HG02981 (cell line): ENCODE results near the gene RAPGEF4.

ENCODE experiments used
- ATAC-seq: cut with Tn5 transposase; IDR thresholded peaks from one replicate; pipeline ENCODE4 v1.9.1; 2021; ENCODE audit warnings: mild to moderate bottlenecking, moderate library complexity; ENCODE audit not compliant: unreplicated experiment

Gene RAPGEF4

DNA sequence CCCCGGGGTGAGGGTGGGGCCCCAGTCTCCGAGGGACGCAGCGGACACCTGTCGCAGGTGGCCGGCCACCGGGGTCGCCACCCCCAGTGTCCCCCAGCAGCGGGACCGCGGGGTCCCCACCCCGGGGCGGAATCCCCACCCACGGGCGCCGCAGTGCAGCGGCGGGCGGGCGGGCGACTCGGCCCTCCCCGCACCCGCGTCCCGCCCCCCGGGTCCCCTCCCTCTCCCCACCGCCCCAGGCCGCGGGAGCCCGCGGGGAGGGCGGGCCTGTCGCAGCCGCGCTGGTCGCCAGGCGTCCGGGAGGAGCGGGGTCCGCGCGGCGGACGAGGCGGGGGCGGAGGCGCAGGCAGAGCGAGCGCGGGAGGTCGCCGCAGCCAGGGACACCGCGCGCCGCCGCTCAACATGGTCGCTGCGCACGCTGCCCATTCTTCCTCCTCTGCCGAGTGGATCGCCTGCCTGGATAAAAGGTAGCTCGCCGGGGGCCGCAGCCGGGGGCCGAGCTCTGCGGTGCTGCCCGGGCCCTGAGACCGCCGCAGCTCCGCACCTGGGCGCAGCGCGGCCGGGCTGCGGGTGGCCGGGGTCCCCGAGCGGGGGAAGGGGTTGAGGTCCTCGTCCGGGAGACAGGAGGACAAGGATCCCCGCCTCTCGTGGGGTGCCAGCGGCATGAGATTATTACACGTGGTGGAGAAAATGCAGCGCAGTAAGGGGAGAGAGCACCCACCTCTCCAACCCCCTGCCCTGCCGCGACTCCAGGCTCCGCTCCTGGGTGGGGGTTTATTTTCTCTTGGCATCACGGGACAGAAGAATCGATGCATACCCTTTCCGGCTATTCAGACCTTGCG lies at the start of gene RAPGEF4:
Gene RAPGEF4, plus strand, starts transcription at position 264 of the 842 bp plus-strand sequence. Its CDS starts 139 bp downstream, at position 403.
- ATAC-seq = no peak

DNA sequence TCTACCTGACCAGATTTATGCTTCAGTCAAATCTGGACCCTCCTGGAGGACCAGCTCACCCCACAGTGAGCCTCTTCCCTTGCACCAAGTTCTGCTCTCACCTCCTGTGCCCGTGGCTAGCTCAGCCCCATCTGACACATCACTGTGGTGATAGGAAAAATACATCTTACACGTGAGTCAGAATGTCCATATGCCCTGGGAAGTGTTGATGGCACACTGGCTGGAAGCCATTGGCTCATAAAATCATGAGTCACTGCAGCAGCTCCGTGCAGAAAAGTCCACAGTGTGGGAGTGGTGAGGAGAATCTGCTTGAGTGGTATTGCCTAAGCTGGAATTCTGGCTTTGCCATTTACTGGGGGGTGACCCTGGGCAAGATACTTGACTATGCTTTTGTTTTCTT lies 42.6 kb upstream of the RAPGEF4 start:
- ATAC-seq = no peak

DNA sequence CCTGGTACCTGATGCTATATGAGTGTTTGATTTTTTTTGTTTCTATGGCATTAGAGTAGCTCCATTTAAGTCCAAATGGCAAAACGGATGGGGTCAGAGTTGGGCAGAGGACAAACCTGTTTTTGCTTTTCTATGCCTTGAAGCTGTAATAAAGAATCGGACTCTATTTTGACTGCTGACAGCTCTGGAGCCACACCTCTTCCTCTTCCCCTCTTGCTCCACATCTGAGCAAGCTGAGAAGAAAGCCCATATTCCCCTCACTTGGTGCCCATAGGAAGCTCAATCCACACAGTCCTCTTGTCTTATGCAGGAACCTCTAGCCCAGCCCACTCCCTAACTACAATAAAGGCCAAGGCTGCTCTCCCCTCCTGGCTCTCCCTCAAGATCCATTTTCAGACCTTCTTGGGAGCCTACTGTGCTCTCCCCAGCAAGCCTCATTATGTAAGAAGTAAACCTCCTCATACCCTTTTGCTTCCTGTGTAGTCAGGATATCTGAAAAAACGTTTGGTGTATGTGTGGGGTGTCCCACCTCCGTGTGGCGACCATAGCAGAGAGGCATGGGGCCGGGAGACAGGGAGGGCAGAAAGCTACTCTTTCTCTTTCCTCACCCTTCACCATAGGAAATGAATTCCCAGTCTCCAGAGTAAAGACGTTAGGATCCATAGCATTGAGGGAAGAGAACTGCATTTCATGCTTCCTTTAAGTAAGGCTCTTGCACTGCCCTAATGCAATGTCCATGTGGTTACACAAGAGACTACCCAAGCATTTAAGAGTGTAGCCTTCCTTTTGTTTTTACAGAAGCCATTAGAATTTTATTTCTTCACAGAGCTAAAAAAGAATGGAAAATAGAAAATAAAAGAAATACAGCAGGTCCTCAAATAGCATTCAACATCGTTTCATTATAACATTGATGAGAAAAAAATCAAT lies 41.9 kb upstream of the RAPGEF4 start:
- no peak for ATAC-seq

DNA sequence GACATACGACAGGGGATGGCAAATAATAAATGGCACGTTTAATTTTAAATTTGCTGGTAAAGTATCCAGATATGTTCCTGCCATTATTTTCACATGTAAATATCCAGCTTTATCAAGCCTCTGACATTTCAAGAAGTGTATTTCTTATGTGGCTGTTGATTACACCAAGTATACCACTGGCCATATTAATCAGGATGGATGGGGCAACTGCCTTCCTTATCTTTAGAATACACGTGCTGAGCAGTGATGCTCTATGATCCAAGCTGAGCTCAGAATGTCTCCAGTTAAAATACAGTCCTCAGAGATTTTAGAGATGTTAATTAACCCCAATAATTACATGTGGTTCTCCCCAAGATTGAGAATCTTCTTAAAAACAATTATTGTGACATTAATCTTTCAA lies 38.3 kb upstream of the RAPGEF4 start:
- no peak for ATAC-seq

DNA sequence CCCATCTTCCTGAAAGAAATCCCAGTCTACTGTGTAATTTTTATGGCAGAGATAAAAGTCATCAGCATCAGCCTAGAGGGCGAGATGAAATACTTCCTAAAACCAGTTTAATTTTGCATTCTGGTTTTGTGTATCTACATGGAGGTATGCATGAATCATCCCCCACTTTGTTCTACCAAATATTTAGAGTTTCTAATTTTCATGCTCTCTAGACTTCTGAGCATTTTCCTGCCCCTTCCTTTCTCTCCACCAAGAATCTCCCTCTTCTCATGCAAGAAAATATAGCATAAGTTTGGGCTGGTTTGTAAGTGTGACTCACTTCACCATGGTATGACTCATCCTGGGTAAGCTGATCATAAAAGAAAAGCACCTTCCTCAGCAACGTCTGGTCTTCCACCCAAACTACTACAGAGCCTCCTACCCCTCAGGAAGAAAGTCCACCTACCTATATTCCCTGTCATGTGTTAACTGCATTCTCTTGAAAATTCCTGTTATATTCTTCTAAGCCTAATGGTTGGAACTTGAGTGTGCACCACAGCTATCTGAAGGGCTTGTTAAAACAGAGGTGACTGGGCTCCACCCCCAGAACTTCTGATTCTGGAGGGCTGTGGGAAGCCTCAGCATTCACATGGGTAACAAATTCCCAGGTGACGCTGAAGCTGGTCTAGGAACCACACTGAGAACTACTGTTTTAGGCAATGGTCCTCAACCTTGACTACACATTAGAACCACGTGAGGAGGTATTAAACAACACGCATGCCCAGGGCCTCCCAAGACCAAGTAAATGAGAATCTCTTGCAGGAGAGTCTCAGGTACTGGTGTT lies 37.4 kb upstream of the RAPGEF4 start:
- peak; percentile 89 for ATAC-seq

DNA sequence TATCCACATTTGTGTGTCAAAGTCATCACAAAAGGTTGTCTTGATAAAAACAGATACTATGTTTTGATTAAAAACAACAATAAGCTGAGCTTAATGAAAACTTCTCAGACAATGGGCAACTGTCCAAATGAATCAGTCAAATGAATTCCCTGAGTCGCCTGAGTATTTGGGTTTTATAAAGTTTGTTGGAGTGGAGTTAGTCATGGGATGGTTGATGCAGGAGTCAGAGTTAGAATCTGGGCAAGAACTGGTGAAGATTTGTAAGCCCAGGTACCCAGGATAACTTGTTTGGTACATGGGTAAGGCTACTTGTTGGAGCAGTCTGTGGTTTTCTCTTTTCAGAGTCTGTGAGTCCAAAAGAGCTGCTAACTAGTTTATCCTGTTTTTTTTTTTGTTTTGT lies 34.4 kb upstream of the RAPGEF4 start:
- ATAC-seq = no peak

DNA sequence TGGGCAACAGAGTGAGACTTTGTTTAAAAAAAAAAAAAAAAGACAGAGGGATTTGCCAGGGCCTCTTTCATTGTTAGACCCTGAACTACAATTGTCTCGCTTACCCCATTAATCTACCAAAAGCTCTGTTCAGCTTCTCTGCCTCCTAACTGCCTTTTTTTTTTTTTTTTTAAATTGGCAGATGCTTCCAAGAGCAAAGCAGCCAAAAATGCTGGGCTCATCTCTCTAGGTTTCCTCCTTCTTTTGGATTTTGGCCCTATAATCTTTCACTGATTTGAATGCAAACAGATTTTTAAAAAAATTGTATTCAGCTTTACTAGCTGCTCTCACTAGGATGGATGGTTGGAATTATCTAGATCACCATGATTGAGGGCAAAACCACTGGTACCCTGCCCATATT lies 33.2 kb upstream of the RAPGEF4 start:
- no peak for ATAC-seq

DNA sequence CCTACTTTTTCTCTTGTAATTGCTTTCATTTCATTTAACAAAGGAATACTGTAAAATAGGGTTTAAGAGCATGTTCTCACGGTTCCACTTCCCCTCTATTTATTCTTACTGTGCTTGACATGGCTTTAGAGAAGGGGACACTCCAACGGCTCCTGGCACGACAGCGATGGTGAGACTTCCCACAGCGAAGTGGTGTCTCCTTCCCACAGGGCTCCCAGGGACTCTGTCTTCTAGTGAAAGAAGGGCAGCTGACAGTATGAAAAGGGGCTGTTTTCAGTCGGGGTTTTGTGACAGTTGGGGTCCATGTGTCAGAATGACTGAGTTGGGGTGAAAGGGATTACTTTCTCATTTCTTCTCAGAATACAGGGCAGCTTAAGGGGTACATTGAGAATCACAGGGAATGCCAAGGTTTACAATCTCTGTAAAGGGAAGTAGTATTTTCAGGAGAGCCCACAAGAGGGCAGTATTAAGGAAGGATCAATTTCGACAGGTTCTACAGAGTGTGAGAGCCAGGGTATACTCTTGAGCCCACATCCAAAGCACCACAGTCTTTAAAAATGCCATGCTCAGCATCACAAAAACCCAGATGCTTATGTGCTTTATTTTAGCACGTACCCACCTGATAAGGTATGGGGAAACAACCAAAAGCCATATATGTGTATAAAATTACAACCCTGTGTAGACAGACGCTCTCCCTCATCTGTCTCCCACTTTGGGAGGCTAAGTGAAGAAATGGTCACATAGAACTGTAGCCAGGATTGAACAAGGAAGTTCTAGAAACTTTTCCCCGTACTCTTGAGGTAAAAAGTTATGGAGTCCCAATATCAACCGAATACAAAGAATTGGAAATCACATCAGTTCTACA lies 31.3 kb upstream of the RAPGEF4 start:
- no peak for ATAC-seq

DNA sequence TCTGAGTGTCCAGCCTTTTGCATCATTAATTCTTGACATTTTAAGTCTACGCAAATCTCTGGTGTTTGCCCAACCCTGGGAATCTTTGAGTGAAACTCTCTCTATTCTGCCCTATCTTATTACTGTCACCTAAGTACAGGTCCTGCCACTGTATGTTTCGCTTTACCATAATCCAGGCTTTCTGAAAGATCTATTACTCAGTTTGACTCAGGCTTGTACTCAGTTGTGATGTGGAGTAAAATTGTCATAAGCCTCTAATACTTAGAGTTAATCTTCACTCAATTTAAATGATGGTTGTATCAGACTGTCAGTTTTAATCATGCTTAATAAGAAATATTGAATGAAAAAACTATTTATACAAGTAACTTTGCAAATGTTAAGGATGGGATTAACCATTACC lies 30.3 kb upstream of the RAPGEF4 start:
- ATAC-seq = no peak

DNA sequence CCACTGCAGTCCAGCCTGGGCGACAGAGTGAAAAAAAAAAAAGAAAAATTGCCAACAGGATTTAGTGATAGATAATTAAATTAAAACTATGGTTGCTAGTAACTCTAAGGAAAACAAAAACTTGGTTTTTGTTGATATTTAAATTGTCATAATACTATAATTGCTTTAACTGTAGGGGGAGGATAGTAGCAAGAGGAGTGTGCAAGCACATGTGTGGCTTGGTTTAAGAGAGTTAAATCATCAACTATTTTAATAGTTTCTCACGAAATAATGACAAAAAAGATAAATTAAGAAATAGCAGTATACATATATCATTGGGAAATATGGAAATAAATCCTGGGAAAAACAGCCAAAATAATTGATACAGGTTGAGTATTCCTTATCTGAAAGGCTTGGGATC lies 27.4 kb upstream of the RAPGEF4 start:
- no peak for ATAC-seq

DNA sequence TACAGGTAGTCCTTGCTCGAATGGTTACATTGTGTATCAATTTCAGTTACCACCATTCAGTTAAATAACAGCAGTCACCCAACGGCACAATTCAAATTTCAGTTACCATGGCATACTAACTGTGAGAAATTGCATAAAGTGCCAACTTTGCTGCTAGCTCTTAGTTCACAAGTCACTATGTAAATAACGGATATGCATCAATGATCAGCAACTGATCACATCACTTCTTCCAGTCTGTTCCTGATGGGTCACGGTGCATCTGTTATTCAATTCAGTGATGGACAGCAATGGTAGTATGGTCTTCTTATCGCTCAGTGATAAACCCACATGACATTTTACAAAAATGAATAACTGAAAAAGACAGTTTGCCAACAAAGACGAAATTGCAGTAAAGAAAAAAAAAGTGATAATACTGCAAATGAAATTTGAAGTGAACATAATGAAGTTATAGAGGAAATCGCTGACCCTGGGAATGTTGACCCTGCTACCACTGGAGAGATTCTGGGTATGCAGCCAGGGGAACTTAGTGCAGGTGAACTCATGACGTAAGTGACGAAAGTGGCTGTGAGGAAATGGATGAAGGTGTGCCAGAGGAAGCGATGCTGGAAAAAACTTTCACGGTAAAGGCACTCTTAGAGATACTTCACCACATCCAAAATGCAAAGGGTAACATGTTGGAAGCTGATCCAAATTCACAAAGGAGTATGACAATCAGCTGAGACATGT lies 25.9 kb upstream of the RAPGEF4 start:
- no peak for ATAC-seq

DNA sequence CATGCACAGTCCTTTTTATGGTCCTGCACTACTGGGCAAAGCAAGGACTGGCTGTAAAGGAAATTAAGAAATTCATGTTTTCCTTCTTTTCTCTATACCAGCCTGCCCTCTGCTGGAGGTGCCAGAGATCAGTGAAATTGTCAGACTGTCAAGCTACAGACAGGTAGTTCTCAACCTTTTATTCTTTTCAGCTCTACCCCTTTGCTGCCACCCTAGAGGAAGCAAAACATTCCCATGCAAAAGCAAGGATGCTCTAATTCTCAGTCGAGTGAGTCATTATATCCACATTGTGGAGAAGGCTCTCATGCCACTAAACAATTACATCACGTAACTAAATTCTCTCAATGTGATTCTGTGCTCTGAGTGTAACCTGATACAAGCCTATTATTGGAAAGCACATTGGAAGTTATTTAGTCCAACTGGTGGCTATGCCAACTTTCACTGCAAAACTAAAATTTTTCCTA lies 25.0 kb upstream of the RAPGEF4 start:
- no peak for ATAC-seq

DNA sequence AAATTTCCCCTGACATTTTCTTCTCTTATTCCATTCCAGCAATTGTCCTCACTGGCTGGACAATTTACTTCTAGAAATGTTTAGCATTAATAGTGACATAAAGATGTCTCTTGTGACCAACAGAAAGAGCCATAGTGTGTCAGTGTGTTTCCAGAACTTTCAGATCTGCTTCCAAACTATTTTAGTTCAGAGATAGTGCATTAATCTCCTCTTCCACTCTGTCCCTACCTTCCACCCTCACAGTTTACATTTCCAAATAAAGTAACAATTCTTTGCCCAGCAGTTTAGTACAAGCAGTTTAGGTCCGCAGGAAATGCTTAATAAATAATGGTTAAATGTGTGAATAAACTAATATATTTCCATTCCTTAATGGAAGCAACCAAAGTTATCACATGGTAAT lies 24.5 kb upstream of the RAPGEF4 start:
- ATAC-seq = no peak

DNA sequence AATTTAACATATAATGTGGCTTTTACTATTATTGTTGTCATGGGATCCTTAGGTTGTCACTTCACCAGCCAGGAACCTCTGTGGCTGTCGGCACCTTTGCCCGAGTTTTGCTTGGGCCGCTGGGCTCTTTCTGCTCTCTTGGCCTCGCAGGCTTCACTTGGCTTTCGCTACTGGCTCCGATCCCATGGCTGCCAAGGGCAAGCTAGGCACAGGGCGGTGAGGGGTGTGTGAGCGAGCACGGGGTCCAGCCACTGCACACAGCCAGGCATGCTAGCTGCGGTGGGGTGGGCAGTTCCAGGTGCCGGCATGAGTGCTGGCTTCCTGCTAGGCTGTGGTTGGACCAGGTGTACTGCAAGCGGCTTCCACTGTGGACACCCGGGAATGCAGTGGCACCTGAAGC lies 23.4 kb upstream of the RAPGEF4 start:
- ATAC-seq = no peak

DNA sequence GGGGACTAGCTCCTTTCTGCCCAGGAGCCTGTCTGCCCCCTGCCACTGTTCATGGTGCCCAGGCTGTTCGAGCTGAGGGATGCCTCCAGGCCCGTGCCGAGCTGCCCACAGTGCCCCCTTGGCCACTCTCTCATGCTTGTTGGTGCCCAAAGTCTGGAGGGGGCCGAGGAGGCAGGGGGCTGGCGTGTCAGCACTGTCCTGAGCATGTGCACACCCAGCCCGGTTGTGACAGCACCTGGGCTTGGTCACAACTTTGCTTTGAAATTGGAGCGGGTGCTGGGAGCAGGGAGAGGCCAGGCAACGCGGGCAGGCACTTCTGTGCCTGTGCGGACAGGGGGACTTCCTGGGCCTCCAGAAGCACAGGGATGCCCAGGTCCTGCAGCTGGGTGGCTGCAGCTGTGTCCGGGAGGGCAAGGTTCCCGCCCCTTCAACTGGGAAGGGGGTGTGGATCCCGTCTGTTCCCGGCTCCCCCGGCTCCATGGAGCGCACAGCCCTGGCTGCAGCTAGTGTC lies 22.2 kb upstream of the RAPGEF4 start:
- no peak for ATAC-seq

DNA sequence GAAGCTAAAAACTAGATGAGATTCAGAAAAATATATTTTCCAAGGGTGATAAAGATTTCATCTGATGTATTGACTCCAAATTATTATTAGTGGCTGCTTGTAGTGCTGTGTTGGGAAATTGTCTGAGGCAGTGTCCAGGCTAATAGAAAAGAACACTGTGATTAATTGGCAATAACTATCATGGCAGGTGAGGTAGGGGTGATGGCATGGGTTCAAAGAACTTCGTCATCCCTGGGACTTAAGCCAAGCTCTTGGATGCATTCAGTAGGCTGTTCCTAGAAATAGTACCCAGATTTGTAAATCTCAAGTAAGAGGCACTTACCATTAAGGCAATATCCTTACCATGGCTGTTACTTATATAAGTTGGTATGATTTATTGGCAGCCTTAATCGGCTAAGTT lies 13.2 kb upstream of the RAPGEF4 start:
- ATAC-seq = no peak

DNA sequence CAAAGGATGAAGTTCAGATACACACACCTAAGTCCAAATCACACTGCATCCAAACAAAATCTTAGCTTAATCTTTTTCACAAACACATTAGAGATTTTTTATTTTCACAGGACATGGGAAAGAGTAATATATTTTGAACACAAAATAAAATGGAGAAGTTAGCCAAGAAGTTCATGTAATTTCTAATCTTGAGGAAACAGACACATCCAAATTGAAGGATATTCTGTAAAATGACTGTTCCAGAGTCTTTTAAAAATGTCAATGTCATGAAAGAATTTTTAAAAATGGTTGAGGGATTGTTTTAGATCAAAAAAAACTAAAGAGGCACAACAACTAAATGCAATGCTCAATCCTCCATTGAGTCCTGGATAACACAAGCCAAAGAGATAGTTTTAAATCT lies 12.4 kb upstream of the RAPGEF4 start:
- no peak for ATAC-seq

DNA sequence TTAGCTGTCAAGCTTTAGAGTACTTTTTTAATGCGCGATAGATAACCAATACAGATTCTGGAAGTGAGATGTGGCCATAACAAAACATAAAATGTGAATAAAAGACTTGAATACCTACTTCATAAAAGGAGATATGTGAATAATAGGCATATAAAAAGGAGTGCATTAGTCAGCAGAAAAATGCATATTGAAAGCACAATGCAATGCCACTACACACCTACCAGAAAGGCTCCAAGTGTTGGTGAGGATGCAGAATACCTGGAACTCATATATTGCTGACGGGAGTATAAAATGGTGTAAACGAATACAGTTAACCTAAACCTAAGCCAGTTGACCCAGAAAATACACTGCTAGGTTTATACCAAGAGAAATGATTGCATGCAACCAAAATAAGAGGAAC lies 10.9 kb upstream of the RAPGEF4 start:
- ATAC-seq = no peak

DNA sequence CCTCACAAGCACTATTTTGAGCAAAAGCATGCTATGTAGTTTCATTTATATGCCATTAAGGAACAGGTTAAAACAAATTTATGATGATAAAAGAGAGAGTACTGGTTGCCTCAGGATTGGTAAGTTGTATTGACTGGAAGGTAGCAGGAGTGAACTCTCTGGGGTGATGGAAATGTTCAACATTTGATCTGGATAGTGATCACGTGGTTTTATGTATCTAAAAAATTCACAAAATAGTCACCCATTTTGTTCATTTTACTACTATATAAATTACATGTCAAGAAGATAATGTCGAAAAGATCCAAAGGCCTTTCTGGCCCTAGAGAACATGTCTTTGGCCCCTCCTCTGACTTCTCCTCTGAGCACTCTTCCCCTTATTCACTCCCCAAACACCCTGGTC lies 10.4 kb upstream of the RAPGEF4 start:
- ATAC-seq = no peak
